ENCODE measurements around the gene PABPC1L. TPM values are rescaled to one million over a fixed set of nuclear protein-coding genes. Genes with fewer than 3 reads are reported as not detected.

Gene PABPC1L
- total RNA-seq, 2 donors from 2014 or later = 11.5 to 36.3 TPM

GRCh38 chr20:44936510-44936909 lies 26.6 kb downstream of the PABPC1L start:
- Histone ChIP-seq H3K9ac (ENCODE audit: low read depth in 2 of 2, low read length in 2 of 2) (no peak overlapping the region), H3K27me3 (no peaks in the 10 kb centered on the region), H3K4me1 (no peaks in the 10 kb centered on the region), H3K36me3 (no peaks in the 10 kb centered on the region), H3K27ac (no peak overlapping the region), H3K4me3 (no peak overlapping the region), H3K9me3 (no peaks in the 10 kb centered on the region)
- no peak for TF ChIP-seq CTCF (IDR thresholded peaks at IDR 0.05)
- intact Hi-C loops (cut with DNase I) = no loop called here
- DNase-seq = no peak

- Histone ChIP-seq H3K27ac (no peak overlapping the region), H3K9me3 (no peaks in the 10 kb centered on the region), H3K27me3 (no peaks in the 10 kb centered on the region), H3K4me3 (no peak overlapping the region), H3K36me3 (peaks cover 8% of the 10 kb centered on the region), H3K4me1 (no peaks in the 10 kb centered on the region), H3K9ac (ENCODE audit: low read depth in 2 of 2, low read length in 2 of 2) (no peak overlapping the region)
- intact Hi-C loops (cut with DNase I) = no loop called here
- TF ChIP-seq CTCF (IDR thresholded peaks at IDR 0.05) = no peak
- DNase-seq = no peak
Measured at GRCh38 chr20:44938637-44939036, 28.8 kb downstream of the PABPC1L start.

- Histone ChIP-seq H3K9ac (ENCODE audit: low read depth in 2 of 2, low read length in 2 of 2) (no peak overlapping the region), H3K27me3 (no peaks in the 10 kb centered on the region), H3K4me3 (no peak overlapping the region), H3K9me3 (no peaks in the 10 kb centered on the region), H3K27ac (no peak overlapping the region), H3K36me3 (peaks cover 18% of the 10 kb centered on the region), H3K4me1 (no peaks in the 10 kb centered on the region)
- no peak for DNase-seq
- intact Hi-C loops (cut with DNase I) = no loop called here
- TF ChIP-seq CTCF (IDR thresholded peaks at IDR 0.05) = no peak
Measured at GRCh38 chr20:44941120-44941691, 31.3 kb downstream of the PABPC1L start.

GRCh38 chr20:44942264-44942973 lies 32.6 kb downstream of the PABPC1L start:
- no peaks in the 10 kb centered on the region for H3K4me1 ChIP-seq
- H3K36me3 ChIP-seq = peaks cover 21% of the 10 kb centered on the region
- intact Hi-C loops (cut with DNase I) = no loop called here
- no peak for DNase-seq
- TF ChIP-seq CTCF (IDR thresholded peaks at IDR 0.05) = no peak
- no peak overlapping the region for H3K4me3 ChIP-seq
- no peaks in the 10 kb centered on the region for H3K27me3 ChIP-seq
- no peak overlapping the region for H3K27ac ChIP-seq
- no peak overlapping the region for H3K9ac ChIP-seq (ENCODE audit: low read depth in 2 of 2, low read length in 2 of 2)
- H3K9me3 ChIP-seq = no peaks in the 10 kb centered on the region

GRCh38 chr20:44943828-44944227 lies 34.0 kb downstream of the PABPC1L start:
- no peaks in the 10 kb centered on the region for H3K27me3 ChIP-seq
- H3K36me3 ChIP-seq = peaks cover 21% of the 10 kb centered on the region

More at GRCh38 chr20:44943828-44944227, 34.0 kb downstream of the PABPC1L start:
- Histone ChIP-seq H3K4me3 (no peak overlapping the region), H3K9ac (ENCODE audit: low read depth in 2 of 2, low read length in 2 of 2) (no peak overlapping the region), H3K27ac (no peak overlapping the region), H3K9me3 (no peaks in the 10 kb centered on the region), H3K4me1 (no peaks in the 10 kb centered on the region)
- no peak for TF ChIP-seq CTCF (IDR thresholded peaks at IDR 0.05)
- intact Hi-C loops (cut with DNase I) = no loop called here
- no peak for DNase-seq

Measured in colonic mucosa (tissue), 4 donors.